Measurements from ENCODE around the gene FOS. TPM values are rescaled to one million over a fixed set of nuclear protein-coding genes. Genes with fewer than 3 reads are reported as not detected.

The FOS gene
- total and polyA plus RNA-seq, 2 of the 13 experiments (the other 11 are each of a cell fraction or from before 2014, with no cell fraction given) = 15.9 to 24.2 TPM

GRCh38 chr14:75278422-75279152 lies at the start of gene FOS (continued):
- no peak for TF ChIP-seq ZBTB40 (IDR thresholded peaks at IDR 0.05)
- peak; percentile 49; the same call in 1 of the 2 replicates for TF ChIP-seq ZBTB40 (CRISPR knock-in tag; IDR thresholded peaks at IDR 0.05)
- TF ChIP-seq TOE1 (CRISPR knock-in tag; IDR thresholded peaks at IDR 0.05) = no peak
- TF ChIP-seq ATF7 (IDR thresholded peaks at IDR 0.05) = peak; percentile 91
- no peak for TF ChIP-seq ATF7 (CRISPR knock-in tag; IDR thresholded peaks at IDR 0.05)
- TF ChIP-seq ZNF850 (CRISPR knock-in tag; conservative IDR thresholded peaks at IDR 0.05) = peak; percentile 75; the same call in 1 of the 2 replicates
- peak; percentile 9; the same call in 1 of the 2 replicates for TF ChIP-seq ZBTB33 (CRISPR knock-in tag; IDR thresholded peaks at IDR 0.05)
- peak; percentile 80; the same call in 1 of the 2 replicates for TF ChIP-seq ZNF816 (CRISPR knock-in tag; IDR thresholded peaks at IDR 0.05; ENCODE audit: borderline replicate concordance)
- no peak for TF ChIP-seq NFYB (CRISPR knock-in tag; IDR thresholded peaks at IDR 0.05)
